Measurements from ENCODE around the gene DPPA3.

DNA sequence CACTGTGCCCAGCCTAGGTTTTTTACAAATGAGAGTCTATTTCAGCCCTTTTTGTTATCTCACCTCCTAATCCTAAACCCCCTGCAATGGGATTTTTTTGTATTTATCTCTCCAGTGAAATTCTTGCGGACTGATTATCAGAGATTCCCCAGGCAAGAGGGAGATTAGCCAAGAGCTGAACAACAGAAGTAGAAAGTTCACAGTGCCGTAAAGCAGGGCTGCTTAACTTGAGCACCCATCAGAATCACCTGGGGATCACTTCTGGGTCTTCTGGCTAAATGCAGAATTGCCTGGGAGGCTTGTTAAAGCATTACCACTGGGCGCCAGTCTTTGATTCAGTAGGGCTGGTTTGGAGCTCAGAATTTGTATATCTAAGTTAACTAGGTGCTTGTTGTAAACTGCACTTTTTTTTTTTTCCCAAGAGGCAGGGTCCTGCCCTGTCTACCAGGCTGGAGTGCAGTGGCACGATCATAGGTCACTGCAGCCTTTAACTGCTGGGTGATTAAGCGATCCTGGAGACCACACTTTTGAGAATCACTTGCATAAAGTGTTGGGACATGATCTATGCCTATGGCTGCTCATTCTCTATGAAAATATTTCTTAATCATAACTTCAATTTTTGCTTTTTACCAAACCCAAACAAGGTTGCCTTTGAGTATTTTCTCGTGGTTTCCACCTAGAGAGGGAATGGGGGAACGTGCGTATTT is 1.1 kb upstream of the DPPA3 start:
- TF ChIP-seq, protein P1, sequence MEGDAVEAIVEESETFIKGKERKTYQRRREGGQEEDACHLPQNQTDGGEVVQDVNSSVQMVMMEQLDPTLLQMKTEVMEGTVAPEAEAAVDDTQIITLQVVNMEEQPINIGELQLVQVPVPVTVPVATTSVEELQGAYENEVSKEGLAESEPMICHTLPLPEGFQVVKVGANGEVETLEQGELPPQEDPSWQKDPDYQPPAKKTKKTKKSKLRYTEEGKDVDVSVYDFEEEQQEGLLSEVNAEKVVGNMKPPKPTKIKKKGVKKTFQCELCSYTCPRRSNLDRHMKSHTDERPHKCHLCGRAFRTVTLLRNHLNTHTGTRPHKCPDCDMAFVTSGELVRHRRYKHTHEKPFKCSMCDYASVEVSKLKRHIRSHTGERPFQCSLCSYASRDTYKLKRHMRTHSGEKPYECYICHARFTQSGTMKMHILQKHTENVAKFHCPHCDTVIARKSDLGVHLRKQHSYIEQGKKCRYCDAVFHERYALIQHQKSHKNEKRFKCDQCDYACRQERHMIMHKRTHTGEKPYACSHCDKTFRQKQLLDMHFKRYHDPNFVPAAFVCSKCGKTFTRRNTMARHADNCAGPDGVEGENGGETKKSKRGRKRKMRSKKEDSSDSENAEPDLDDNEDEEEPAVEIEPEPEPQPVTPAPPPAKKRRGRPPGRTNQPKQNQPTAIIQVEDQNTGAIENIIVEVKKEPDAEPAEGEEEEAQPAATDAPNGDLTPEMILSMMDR (IDR thresholded peaks at IDR 0.05): no peak
- TF ChIP-seq POLR2AphosphoS5 (IDR thresholded peaks at IDR 0.05): no peak

Measured in breast epithelium (tissue), 3 donors.